CD4-positive, alpha-beta T cell treated with Interleukin-10 for 1 hour (primary cell): ENCODE results near the gene GNAO1.

Source experiments
- DNase-seq: peaks from one replicate; pipeline ENCODE4 v3.0.0-alpha.2; 2020

GNAO1 gene

GRCh38 chr16:56294579-56294978, 103.3 kb downstream of the GNAO1 start:
- no peak for DNase-seq

GRCh38 chr16:56295059-56295665, 103.9 kb downstream of the GNAO1 start:
- no peak for DNase-seq

- no peak for DNase-seq
Measured at GRCh38 chr16:56295739-56296527, 104.6 kb downstream of the GNAO1 start.

- no peak for DNase-seq
Measured at GRCh38 chr16:56297684-56298083, 106.4 kb downstream of the GNAO1 start.

- DNase-seq: no peak
Measured at GRCh38 chr16:56298116-56298515, 106.8 kb downstream of the GNAO1 start.

GRCh38 chr16:56298948-56299596, 107.8 kb downstream of the GNAO1 start:
- DNase-seq: no peak

- DNase-seq: no peak
Measured at GRCh38 chr16:56300242-56300623, 108.9 kb downstream of the GNAO1 start.

- DNase-seq: no peak
Measured at GRCh38 chr16:56300891-56301850, 109.9 kb downstream of the GNAO1 start.

- no peak for DNase-seq
Measured at GRCh38 chr16:56302506-56302905, 111.2 kb downstream of the GNAO1 start.

- no peak for DNase-seq
Measured at GRCh38 chr16:56303066-56303715, 111.9 kb downstream of the GNAO1 start.

GRCh38 chr16:56303880-56304279, 112.6 kb downstream of the GNAO1 start:
- DNase-seq: no peak

- no peak for DNase-seq
Measured at GRCh38 chr16:56305956-56306565, 114.8 kb downstream of the GNAO1 start.

- no peak for DNase-seq
Measured at GRCh38 chr16:56306690-56307533, 115.6 kb downstream of the GNAO1 start.

- no peak for DNase-seq
Measured at GRCh38 chr16:56307534-56307873, 116.2 kb downstream of the GNAO1 start.

- no peak for DNase-seq
Measured at GRCh38 chr16:56309008-56309407, 117.7 kb downstream of the GNAO1 start.

GRCh38 chr16:56310690-56311089, 119.4 kb downstream of the GNAO1 start:
- DNase-seq: no peak

- DNase-seq: no peak
Measured at GRCh38 chr16:56311208-56312027, 120.1 kb downstream of the GNAO1 start.

GRCh38 chr16:56312028-56312300, 120.7 kb downstream of the GNAO1 start:
- no peak for DNase-seq

- DNase-seq: no peak
Measured at GRCh38 chr16:56312556-56312955, 121.3 kb downstream of the GNAO1 start.

GRCh38 chr16:56314244-56314850, 123.1 kb downstream of the GNAO1 start:
- no peak for DNase-seq
